ENCODE results near the gene HYDIN.

The HYDIN gene

GRCh38 chr16:70770626-70771552 lies 459.6 kb downstream of the HYDIN start:
- Histone ChIP-seq H3K27me3 (ENCODE audit: control insufficient read depth in 5 of 5, insufficient read depth in 4 of 5, low read length in 5 of 5) (no peaks in the 10 kb centered on the region), H3K4me3 (ENCODE audit: low read depth in 1 of 5, low read length in 5 of 5) (no peak overlapping the region), H3K9me3 (ENCODE audit: control insufficient read depth in 5 of 5, low read length in 5 of 5) (no peaks in the 10 kb centered on the region), H3K9ac (ENCODE audit: low read length in 5 of 5) (no peak overlapping the region), H3K4me1 (ENCODE audit: control insufficient read depth in 5 of 5, insufficient read depth in 5 of 5, low read length in 5 of 5) (peaks cover 0 to 13% (median 4%) of the 10 kb centered on the region in 5 donors), H3K27ac (ENCODE audit: low read depth, low read length) (no peak overlapping the region), H3K36me3 (ENCODE audit: control insufficient read depth in 5 of 5, insufficient read depth in 5 of 5, low read length in 5 of 5) (peaks cover 11 to 62% (median 34%) of the 10 kb centered on the region in 5 donors)

GRCh38 chr16:70770291-70770625 lies 460.3 kb downstream of the HYDIN start:
- Histone ChIP-seq H3K9me3 (ENCODE audit: control insufficient read depth in 5 of 5, low read length in 5 of 5) (no peaks in the 10 kb centered on the region), H3K4me1 (ENCODE audit: control insufficient read depth in 5 of 5, insufficient read depth in 5 of 5, low read length in 5 of 5) (peaks cover 0 to 13% (median 4%) of the 10 kb centered on the region in 5 donors), H3K27me3 (ENCODE audit: control insufficient read depth in 5 of 5, insufficient read depth in 4 of 5, low read length in 5 of 5) (no peaks in the 10 kb centered on the region), H3K4me3 (ENCODE audit: low read depth in 1 of 5, low read length in 5 of 5) (no peak overlapping the region), H3K9ac (ENCODE audit: low read length in 5 of 5) (no peak overlapping the region), H3K27ac (ENCODE audit: low read depth, low read length) (no peak overlapping the region), H3K36me3 (ENCODE audit: control insufficient read depth in 5 of 5, insufficient read depth in 5 of 5, low read length in 5 of 5) (peaks cover 11 to 63% (median 36%) of the 10 kb centered on the region in 5 donors)

DNA sequence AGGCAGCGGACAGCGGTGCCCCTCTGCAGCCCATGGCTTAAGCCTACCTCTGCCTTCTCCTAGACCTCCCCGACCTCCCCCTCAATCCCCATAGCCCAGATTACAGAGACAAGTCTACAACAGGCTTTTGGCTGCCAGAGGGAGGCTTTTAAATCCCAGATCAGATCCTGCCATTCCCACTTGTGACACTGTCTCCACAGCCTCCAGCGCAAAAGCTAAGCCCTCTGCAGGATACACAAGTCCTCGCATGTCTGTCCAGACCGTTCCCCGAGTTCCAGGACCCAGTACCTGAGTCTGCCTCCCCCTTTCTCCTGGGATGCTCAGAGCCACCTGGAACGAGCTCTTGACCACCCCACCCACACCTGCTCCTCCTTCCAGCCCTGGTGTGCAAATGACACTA lies 460.8 kb downstream of the HYDIN start:
- no peaks in the 10 kb centered on the region for H3K27me3 ChIP-seq (ENCODE audit: control insufficient read depth in 5 of 5, insufficient read depth in 4 of 5, low read length in 5 of 5)
- peaks cover 11 to 67% (median 41%) of the 10 kb centered on the region in 5 donors for H3K36me3 ChIP-seq (ENCODE audit: control insufficient read depth in 5 of 5, insufficient read depth in 5 of 5, low read length in 5 of 5)
- peaks cover 0 to 13% (median 4%) of the 10 kb centered on the region in 5 donors for H3K4me1 ChIP-seq (ENCODE audit: control insufficient read depth in 5 of 5, insufficient read depth in 5 of 5, low read length in 5 of 5)
- no peak overlapping the region for H3K9ac ChIP-seq (ENCODE audit: low read length in 5 of 5)
- H3K4me3 ChIP-seq (ENCODE audit: low read depth in 1 of 5, low read length in 5 of 5): no peak overlapping the region
- no peaks in the 10 kb centered on the region for H3K9me3 ChIP-seq (ENCODE audit: control insufficient read depth in 5 of 5, low read length in 5 of 5)
- H3K27ac ChIP-seq (ENCODE audit: low read depth, low read length): no peak overlapping the region

DNA sequence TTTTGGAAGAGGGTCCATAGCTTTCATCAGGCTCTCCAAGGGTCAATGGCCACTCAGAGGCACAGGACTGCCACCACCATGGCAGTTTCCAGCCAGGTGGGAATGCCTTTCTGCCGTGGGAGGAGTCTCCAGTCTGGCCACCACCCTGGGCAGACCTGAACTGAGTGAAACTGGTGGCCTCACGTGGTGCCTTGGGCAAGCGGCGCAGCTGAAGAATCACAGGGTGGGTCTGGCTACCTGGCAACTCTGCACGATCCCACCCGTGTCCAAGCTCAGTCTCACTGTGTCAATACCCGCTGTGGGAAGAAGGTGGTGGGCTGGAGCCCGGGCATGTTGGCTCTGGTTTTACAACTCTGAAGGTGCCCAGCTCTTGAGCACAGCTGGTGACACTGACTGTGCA lies 461.4 kb downstream of the HYDIN start:
- peaks cover 11 to 66% (median 41%) of the 10 kb centered on the region in 5 donors for H3K36me3 ChIP-seq (ENCODE audit: control insufficient read depth in 5 of 5, insufficient read depth in 5 of 5, low read length in 5 of 5)
- H3K4me3 ChIP-seq (ENCODE audit: low read depth in 1 of 5, low read length in 5 of 5): no peak overlapping the region

DNA sequence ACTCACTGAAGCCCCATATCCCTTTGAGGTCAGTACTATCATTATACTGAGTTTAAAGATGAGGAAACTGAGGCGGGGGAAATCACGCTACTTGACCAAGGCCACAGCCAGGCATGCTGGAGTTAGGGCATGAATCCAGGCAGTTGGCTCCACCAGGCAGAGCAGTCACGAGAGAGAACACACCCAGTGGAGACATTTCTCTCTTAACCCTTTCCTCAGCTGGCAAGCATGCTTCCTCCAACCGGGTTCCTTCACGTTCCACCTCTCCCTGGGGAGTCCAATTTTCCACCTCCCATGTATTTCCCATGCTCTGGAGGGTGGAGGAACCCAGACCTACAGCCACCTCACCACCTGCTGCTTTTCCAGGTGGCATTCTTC lies 462.3 kb downstream of the HYDIN start:
- Histone ChIP-seq H3K27me3 (ENCODE audit: control insufficient read depth in 5 of 5, insufficient read depth in 4 of 5, low read length in 5 of 5) (no peaks in the 10 kb centered on the region), H3K9ac (ENCODE audit: low read length in 5 of 5) (no peak overlapping the region), H3K4me1 (ENCODE audit: control insufficient read depth in 5 of 5, insufficient read depth in 5 of 5, low read length in 5 of 5) (peaks cover 0 to 13% (median 4%) of the 10 kb centered on the region in 5 donors), H3K27ac (ENCODE audit: low read depth, low read length) (no peak overlapping the region), H3K4me3 (ENCODE audit: low read depth in 1 of 5, low read length in 5 of 5) (no peak overlapping the region), H3K36me3 (ENCODE audit: control insufficient read depth in 5 of 5, insufficient read depth in 5 of 5, low read length in 5 of 5) (peaks cover 8 to 68% (median 38%) of the 10 kb centered on the region in 5 donors), H3K9me3 (ENCODE audit: control insufficient read depth in 5 of 5, low read length in 5 of 5) (no peaks in the 10 kb centered on the region)

More for the DNA sequence above, 461.4 kb downstream of the HYDIN start:
- Histone ChIP-seq H3K4me1 (ENCODE audit: control insufficient read depth in 5 of 5, insufficient read depth in 5 of 5, low read length in 5 of 5) (peaks cover 0 to 13% (median 4%) of the 10 kb centered on the region in 5 donors), H3K9ac (ENCODE audit: low read length in 5 of 5) (no peak overlapping the region), H3K27me3 (ENCODE audit: control insufficient read depth in 5 of 5, insufficient read depth in 4 of 5, low read length in 5 of 5) (no peaks in the 10 kb centered on the region), H3K9me3 (ENCODE audit: control insufficient read depth in 5 of 5, low read length in 5 of 5) (no peaks in the 10 kb centered on the region), H3K27ac (ENCODE audit: low read depth, low read length) (no peak overlapping the region)

DNA sequence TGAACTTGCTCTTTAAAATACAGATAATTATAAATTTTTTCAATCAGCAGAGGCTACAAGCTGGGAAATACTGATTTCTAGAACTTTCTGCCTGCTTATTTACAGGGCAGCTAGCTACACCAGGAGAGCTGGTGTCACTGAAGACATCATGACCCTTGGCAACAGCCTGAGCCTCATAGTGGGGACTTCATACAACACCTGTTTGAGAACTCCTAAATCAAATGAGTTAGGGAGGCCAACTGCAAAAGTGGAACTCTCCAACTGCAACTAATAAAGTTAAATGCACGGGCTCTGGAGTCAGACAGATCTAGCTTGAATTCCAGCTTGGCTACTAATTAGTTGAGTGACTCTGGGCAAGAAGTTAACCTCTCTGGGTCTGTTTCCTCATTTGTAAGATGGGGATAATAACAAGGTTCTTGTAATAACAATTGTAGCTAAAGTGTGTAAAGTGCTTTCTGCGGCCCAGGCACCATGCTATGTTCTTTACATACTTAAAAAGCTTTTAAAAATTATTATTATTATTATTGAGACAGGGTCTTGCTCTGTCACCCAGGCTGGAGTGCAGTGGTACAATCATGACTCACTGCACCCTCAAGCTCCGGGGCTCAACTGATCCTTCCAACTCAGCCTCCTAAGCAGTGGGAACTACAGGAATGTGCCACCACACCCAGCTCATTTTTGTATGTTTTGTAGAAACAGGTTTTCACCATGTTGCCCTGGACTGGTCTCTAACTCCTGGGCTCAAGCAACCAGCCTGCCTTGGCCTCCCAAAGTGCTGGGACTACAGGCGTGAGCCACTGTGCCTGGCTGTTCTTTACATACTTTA lies 462.9 kb downstream of the HYDIN start:
- no peaks in the 10 kb centered on the region for H3K9me3 ChIP-seq (ENCODE audit: control insufficient read depth in 5 of 5, low read length in 5 of 5)
- H3K4me1 ChIP-seq (ENCODE audit: control insufficient read depth in 5 of 5, insufficient read depth in 5 of 5, low read length in 5 of 5): peaks cover 0 to 13% (median 4%) of the 10 kb centered on the region in 5 donors
- no peaks in the 10 kb centered on the region for H3K27me3 ChIP-seq (ENCODE audit: control insufficient read depth in 5 of 5, insufficient read depth in 4 of 5, low read length in 5 of 5)
- H3K4me3 ChIP-seq (ENCODE audit: low read depth in 1 of 5, low read length in 5 of 5): no peak overlapping the region
- no peak overlapping the region for H3K9ac ChIP-seq (ENCODE audit: low read length in 5 of 5)
- peaks cover 4 to 68% (median 34%) of the 10 kb centered on the region in 5 donors for H3K36me3 ChIP-seq (ENCODE audit: control insufficient read depth in 5 of 5, insufficient read depth in 5 of 5, low read length in 5 of 5)
- H3K27ac ChIP-seq (ENCODE audit: low read depth, low read length): no peak overlapping the region

- H3K36me3 ChIP-seq (ENCODE audit: control insufficient read depth in 5 of 5, insufficient read depth in 5 of 5, low read length in 5 of 5): peaks cover 0 to 67% (median 34%) of the 10 kb centered on the region in 5 donors
Observed at GRCh38 chr16:70766658-70767057, 463.9 kb downstream of the HYDIN start.

DNA sequence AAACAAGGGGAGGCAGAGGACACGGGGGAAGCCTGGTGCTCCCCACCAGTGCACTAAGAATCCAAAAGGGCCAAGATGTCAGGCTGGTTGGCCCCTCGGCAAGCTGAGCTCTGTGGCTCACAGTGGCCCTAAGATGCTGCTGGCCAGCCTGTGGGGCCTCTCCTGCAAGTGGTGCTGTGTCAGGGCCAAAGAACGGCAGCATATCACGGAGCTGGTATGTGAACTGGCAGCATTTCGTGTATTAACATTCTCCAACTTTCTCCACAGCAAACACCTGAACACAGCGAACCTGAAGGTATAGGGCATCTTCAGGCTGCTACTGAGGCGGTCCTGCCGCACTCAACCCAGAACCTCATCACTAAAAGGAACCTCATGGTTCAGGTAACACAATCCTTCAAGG lies 464.3 kb downstream of the HYDIN start:
- Histone ChIP-seq H3K27ac (ENCODE audit: low read depth, low read length) (no peak overlapping the region), H3K4me3 (ENCODE audit: low read depth in 1 of 5, low read length in 5 of 5) (no peak overlapping the region), H3K9ac (ENCODE audit: low read length in 5 of 5) (no peak overlapping the region), H3K9me3 (ENCODE audit: control insufficient read depth in 5 of 5, low read length in 5 of 5) (no peaks in the 10 kb centered on the region), H3K36me3 (ENCODE audit: control insufficient read depth in 5 of 5, insufficient read depth in 5 of 5, low read length in 5 of 5) (peaks cover 0 to 69% (median 37%) of the 10 kb centered on the region in 5 donors), H3K4me1 (ENCODE audit: control insufficient read depth in 5 of 5, insufficient read depth in 5 of 5, low read length in 5 of 5) (peaks cover 0 to 12% (median 4%) of the 10 kb centered on the region in 5 donors), H3K27me3 (ENCODE audit: control insufficient read depth in 5 of 5, insufficient read depth in 4 of 5, low read length in 5 of 5) (no peaks in the 10 kb centered on the region)

More at GRCh38 chr16:70766658-70767057, 463.9 kb downstream of the HYDIN start:
- H3K27me3 ChIP-seq (ENCODE audit: control insufficient read depth in 5 of 5, insufficient read depth in 4 of 5, low read length in 5 of 5): no peaks in the 10 kb centered on the region
- no peak overlapping the region for H3K9ac ChIP-seq (ENCODE audit: low read length in 5 of 5)
- H3K9me3 ChIP-seq (ENCODE audit: control insufficient read depth in 5 of 5, low read length in 5 of 5): no peaks in the 10 kb centered on the region
- peaks cover 0 to 13% (median 4%) of the 10 kb centered on the region in 5 donors for H3K4me1 ChIP-seq (ENCODE audit: control insufficient read depth in 5 of 5, insufficient read depth in 5 of 5, low read length in 5 of 5)
- H3K27ac ChIP-seq (ENCODE audit: low read depth, low read length): no peak overlapping the region
- no peak overlapping the region for H3K4me3 ChIP-seq (ENCODE audit: low read depth in 1 of 5, low read length in 5 of 5)

GRCh38 chr16:70765491-70765890 lies 465.0 kb downstream of the HYDIN start:
- Histone ChIP-seq H3K4me1 (ENCODE audit: control insufficient read depth in 5 of 5, insufficient read depth in 5 of 5, low read length in 5 of 5) (peaks cover 0 to 8% (median 4%) of the 10 kb centered on the region in 5 donors), H3K9ac (ENCODE audit: low read length in 5 of 5) (no peak overlapping the region), H3K9me3 (ENCODE audit: control insufficient read depth in 5 of 5, low read length in 5 of 5) (no peaks in the 10 kb centered on the region), H3K27ac (ENCODE audit: low read depth, low read length) (no peak overlapping the region), H3K36me3 (ENCODE audit: control insufficient read depth in 5 of 5, insufficient read depth in 5 of 5, low read length in 5 of 5) (peaks cover 0 to 74% (median 44%) of the 10 kb centered on the region in 5 donors), H3K4me3 (ENCODE audit: low read depth in 1 of 5, low read length in 5 of 5) (no peak overlapping the region), H3K27me3 (ENCODE audit: control insufficient read depth in 5 of 5, insufficient read depth in 4 of 5, low read length in 5 of 5) (no peaks in the 10 kb centered on the region)

DNA sequence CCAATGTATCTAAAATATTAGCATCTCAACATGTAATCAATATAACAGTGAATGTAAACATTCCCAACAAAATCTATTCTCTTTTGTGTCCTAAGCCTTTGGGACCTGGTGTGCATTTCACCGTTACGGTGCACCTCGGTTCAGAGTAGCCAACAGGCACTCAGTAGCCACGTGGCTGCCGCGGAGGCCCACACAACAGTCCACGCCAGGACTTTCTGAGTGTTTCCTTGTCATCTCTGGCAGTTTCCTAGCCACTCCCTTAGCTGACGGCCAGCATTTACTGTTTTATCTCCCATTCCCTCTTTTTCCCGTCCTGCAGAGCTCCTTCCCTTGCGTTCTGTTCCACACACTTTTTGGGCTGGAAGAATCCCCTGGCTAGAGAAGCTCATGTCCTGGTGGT lies 465.9 kb downstream of the HYDIN start:
- H3K9ac ChIP-seq (ENCODE audit: low read length in 5 of 5): no peak overlapping the region
- H3K36me3 ChIP-seq (ENCODE audit: control insufficient read depth in 5 of 5, insufficient read depth in 5 of 5, low read length in 5 of 5): peaks cover 0 to 74% (median 51%) of the 10 kb centered on the region in 5 donors
- H3K27me3 ChIP-seq (ENCODE audit: control insufficient read depth in 5 of 5, insufficient read depth in 4 of 5, low read length in 5 of 5): no peaks in the 10 kb centered on the region
- no peaks in the 10 kb centered on the region for H3K9me3 ChIP-seq (ENCODE audit: control insufficient read depth in 5 of 5, low read length in 5 of 5)
- H3K4me3 ChIP-seq (ENCODE audit: low read depth in 1 of 5, low read length in 5 of 5): no peak overlapping the region
- peaks cover 0 to 8% (median 4%) of the 10 kb centered on the region in 5 donors for H3K4me1 ChIP-seq (ENCODE audit: control insufficient read depth in 5 of 5, insufficient read depth in 5 of 5, low read length in 5 of 5)
- no peak overlapping the region for H3K27ac ChIP-seq (ENCODE audit: low read depth, low read length)

Data from subcutaneous abdominal adipose tissue (tissue), 5 donors.